Liver (tissue), 3 donors: ENCODE results near the gene INSC.

Source experiments
- EGR1 ChIP-seq, 2 donors: IDR thresholded peaks; 2 replicates each; pipeline ENCODE4 v1.6.1; 2016 to 2018; ENCODE audit warnings: antibody characterized with exemption in 2 of 2, low read depth in 2 of 2
- TAF1 ChIP-seq: conservative IDR thresholded peaks from 2 replicates; pipeline ENCODE4 v1.6.1; 2016; ENCODE audit warnings: antibody characterized with exemption, mild to moderate bottlenecking
- TF ChIP-seq, protein P1 (sequence below): IDR thresholded peaks from 2 replicates; pipeline ENCODE4 v1.6.1; 2016; ENCODE audit warnings: antibody characterized with exemption
- TF ChIP-seq, protein P2 (sequence below): fragments of 150-350 bp; IDR thresholded peaks from 2 replicates; pipeline ENCODE4 v1.5.1; 2017; ENCODE audit warnings: improper control_type of control experiment, low read depth, low read length; ENCODE audit not compliant: missing input control
- donor health status: healthy.
- donor health status: healthy.

DNA sequence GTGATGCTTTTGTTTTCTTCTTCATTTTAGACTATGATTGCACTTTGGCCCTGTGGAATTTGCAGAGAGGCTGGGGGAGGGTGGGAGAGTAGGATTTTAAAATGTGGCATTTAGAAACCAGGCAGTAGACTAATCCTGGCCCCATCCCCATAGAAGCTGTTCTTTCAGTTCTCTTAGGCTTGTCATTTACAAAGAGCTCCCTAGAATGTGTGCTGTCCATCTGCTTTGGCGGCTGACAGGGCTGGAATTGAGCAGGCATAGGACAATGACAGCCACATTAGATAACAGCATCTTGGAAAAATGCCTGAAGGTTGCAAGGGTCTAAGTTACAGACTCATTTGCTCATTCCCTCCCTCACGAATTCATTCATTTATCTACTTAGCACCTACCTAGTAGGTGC is 9.8 kb downstream of the INSC start:
- TF ChIP-seq, protein P1, sequence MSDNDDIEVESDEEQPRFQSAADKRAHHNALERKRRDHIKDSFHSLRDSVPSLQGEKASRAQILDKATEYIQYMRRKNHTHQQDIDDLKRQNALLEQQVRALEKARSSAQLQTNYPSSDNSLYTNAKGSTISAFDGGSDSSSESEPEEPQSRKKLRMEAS, result no peak
- TF ChIP-seq TAF1 (no peak), EGR1 (IDR thresholded peaks at IDR 0.05; ENCODE audit: low read depth in 2 of 2) (no peak)
- TF ChIP-seq, protein P2, sequence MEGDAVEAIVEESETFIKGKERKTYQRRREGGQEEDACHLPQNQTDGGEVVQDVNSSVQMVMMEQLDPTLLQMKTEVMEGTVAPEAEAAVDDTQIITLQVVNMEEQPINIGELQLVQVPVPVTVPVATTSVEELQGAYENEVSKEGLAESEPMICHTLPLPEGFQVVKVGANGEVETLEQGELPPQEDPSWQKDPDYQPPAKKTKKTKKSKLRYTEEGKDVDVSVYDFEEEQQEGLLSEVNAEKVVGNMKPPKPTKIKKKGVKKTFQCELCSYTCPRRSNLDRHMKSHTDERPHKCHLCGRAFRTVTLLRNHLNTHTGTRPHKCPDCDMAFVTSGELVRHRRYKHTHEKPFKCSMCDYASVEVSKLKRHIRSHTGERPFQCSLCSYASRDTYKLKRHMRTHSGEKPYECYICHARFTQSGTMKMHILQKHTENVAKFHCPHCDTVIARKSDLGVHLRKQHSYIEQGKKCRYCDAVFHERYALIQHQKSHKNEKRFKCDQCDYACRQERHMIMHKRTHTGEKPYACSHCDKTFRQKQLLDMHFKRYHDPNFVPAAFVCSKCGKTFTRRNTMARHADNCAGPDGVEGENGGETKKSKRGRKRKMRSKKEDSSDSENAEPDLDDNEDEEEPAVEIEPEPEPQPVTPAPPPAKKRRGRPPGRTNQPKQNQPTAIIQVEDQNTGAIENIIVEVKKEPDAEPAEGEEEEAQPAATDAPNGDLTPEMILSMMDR, result no peak
